ENCODE data around the gene OGG1. TPM values are rescaled to one million over a fixed set of nuclear protein-coding genes. Genes with fewer than 3 reads are reported as not detected.

The OGG1 gene
- polyA plus RNA-seq, 1 donor from 2014 or later = 34.4 TPM

- no peak overlapping the region for H3K9ac ChIP-seq (ENCODE audit: low read length)
- H4K20me1 ChIP-seq (ENCODE audit: insufficient read depth) = no peaks in the 10 kb centered on the region
- H2AFZ ChIP-seq (ENCODE audit: low read depth, low read length) = no peak overlapping the region
- no peaks in the 10 kb centered on the region for H3F3A ChIP-seq (ENCODE audit: insufficient read depth, low read length, poor library complexity, severe bottlenecking)
- no peaks in the 10 kb centered on the region for H3K27me3 ChIP-seq (ENCODE audit: insufficient read depth, low read depth, low read length)
- no peaks in the 10 kb centered on the region for H3K79me2 ChIP-seq (replicated peaks; ENCODE audit: insufficient read depth, low read length)
- no peaks in the 10 kb centered on the region for H3K9me3 ChIP-seq (ENCODE audit: low read length)
- H3K9me2 ChIP-seq (ENCODE audit: insufficient read depth, low read length) = no peaks in the 10 kb centered on the region
- H3K4me3 ChIP-seq (ENCODE audit: low read length) = no peak overlapping the region
- H3K27ac ChIP-seq (ENCODE audit: low read length) = no peak overlapping the region
- TF ChIP-seq MXI1 (conservative IDR thresholded peaks at IDR 0.05; ENCODE audit: poor library complexity, severe bottlenecking) = no peak
- no peak for TF ChIP-seq SMC3 (conservative IDR thresholded peaks at IDR 0.05; ENCODE audit: poor library complexity)
- TF ChIP-seq POLR2AphosphoS5 (IDR thresholded peaks at IDR 0.05) = no peak
- TF ChIP-seq EZH2 (IDR thresholded peaks at IDR 0.05; ENCODE audit: borderline replicate concordance, insufficient read depth, low read length, poor library complexity, severe bottlenecking) = no peak
- no peak for TF ChIP-seq TAF1 (IDR thresholded peaks at IDR 0.05; ENCODE audit: low read depth)
- no peak for TF ChIP-seq CTCF (IDR thresholded peaks at IDR 0.05; ENCODE audit: poor library complexity, severe bottlenecking)
- TF ChIP-seq EP300 (conservative IDR thresholded peaks at IDR 0.05; ENCODE audit: poor library complexity, severe bottlenecking) = no peak
- no peak overlapping the region for H3K4me2 ChIP-seq (ENCODE audit: low read length)
- H3K36me3 ChIP-seq (ENCODE audit: insufficient read depth, low read length) = no peaks in the 10 kb centered on the region
Observed at GRCh38 chr3:9783954-9784353, 34.2 kb downstream of the OGG1 start.

GRCh38 chr3:9784965-9785364 is 35.2 kb downstream of the OGG1 start:
- no peaks in the 10 kb centered on the region for H3K36me3 ChIP-seq (ENCODE audit: insufficient read depth, low read length)
- H3K79me2 ChIP-seq (replicated peaks; ENCODE audit: insufficient read depth, low read length) = no peaks in the 10 kb centered on the region
- H3K9me3 ChIP-seq (ENCODE audit: low read length) = no peaks in the 10 kb centered on the region
- no peak overlapping the region for H3K9ac ChIP-seq (ENCODE audit: low read length)
- H3F3A ChIP-seq (ENCODE audit: insufficient read depth, low read length, poor library complexity, severe bottlenecking) = no peaks in the 10 kb centered on the region
- no peaks in the 10 kb centered on the region for H3K9me2 ChIP-seq (ENCODE audit: insufficient read depth, low read length)
- H4K20me1 ChIP-seq (ENCODE audit: insufficient read depth) = no peaks in the 10 kb centered on the region
- no peak overlapping the region for H3K27ac ChIP-seq (ENCODE audit: low read length)
- H3K4me2 ChIP-seq (ENCODE audit: low read length) = no peak overlapping the region
- no peak overlapping the region for H3K4me3 ChIP-seq (ENCODE audit: low read length)
- H2AFZ ChIP-seq (ENCODE audit: low read depth, low read length) = no peak overlapping the region
- H3K27me3 ChIP-seq (ENCODE audit: insufficient read depth, low read depth, low read length) = no peaks in the 10 kb centered on the region
- TF ChIP-seq CTCF (IDR thresholded peaks at IDR 0.05; ENCODE audit: poor library complexity, severe bottlenecking) = no peak
- no peak for TF ChIP-seq SMC3 (conservative IDR thresholded peaks at IDR 0.05; ENCODE audit: poor library complexity)
- TF ChIP-seq RAD21 (conservative IDR thresholded peaks at IDR 0.05) = no peak
- TF ChIP-seq EZH2 (IDR thresholded peaks at IDR 0.05; ENCODE audit: borderline replicate concordance, insufficient read depth, low read length, poor library complexity, severe bottlenecking) = no peak
- TF ChIP-seq REST (IDR thresholded peaks at IDR 0.05; ENCODE audit: borderline replicate concordance) = no peak
- no peak for TF ChIP-seq TAF1 (IDR thresholded peaks at IDR 0.05; ENCODE audit: low read depth)
- TF ChIP-seq EP300 (conservative IDR thresholded peaks at IDR 0.05; ENCODE audit: poor library complexity, severe bottlenecking) = no peak
- no peak for TF ChIP-seq POLR2AphosphoS5 (IDR thresholded peaks at IDR 0.05)
- TF ChIP-seq MXI1 (conservative IDR thresholded peaks at IDR 0.05; ENCODE audit: poor library complexity, severe bottlenecking) = no peak
